Activated T-cell treated with anti-CD3 and anti-CD28 coated beads for 48 hours (primary cell): Measurements from ENCODE around the gene UPF3B.
"Not testable (repeated sequence)": the region's sequence is repeated elsewhere in the genome, so short reads cannot be mapped to it uniquely, and the experiment has no call there.

Experiments used
- DNase-seq: peaks from one replicate; pipeline ENCODE4 v3.0.0-alpha.2; 2020; ENCODE audit warnings: low read depth

The UPF3B gene

DNA sequence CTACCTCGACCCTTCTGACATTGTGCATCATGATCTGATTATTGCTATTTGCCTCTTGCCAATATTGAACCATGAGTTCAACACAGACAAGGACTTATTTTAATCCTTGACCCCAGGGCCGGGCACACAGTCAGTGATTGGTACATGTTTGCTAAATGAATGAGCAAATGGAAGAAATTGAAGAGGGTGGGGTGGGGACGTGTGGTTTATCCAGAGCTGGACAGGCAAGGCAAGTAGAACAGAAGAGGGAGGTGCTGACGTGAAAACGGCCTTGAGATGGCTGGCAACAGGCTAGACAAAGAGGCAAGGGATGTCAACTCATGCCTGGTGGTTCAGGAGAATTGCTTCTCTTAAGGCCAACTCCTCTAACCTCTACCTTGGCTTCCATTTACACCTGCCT lies 28.5 kb downstream of the UPF3B start:
- not testable (repeated sequence) for DNase-seq

DNA sequence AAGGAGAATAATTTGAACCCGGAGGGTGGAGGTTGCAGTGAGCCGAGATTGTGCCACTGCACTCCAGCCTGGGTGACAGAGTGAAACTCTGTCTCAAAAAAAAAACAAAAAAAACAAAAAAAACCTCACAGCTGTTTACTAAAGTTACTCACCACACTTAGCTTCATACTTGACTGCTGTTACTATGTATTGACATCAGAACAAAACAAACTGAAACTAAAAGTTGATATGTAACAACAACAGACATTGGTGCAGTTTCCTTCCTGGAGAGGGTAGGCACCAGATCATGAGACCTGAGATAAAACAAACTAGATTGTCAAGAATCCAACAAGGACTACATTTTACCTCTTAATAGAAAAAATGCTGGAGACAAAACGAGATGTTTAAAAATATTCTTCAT lies 31.1 kb downstream of the UPF3B start:
- DNase-seq, result not testable (repeated sequence)

DNA sequence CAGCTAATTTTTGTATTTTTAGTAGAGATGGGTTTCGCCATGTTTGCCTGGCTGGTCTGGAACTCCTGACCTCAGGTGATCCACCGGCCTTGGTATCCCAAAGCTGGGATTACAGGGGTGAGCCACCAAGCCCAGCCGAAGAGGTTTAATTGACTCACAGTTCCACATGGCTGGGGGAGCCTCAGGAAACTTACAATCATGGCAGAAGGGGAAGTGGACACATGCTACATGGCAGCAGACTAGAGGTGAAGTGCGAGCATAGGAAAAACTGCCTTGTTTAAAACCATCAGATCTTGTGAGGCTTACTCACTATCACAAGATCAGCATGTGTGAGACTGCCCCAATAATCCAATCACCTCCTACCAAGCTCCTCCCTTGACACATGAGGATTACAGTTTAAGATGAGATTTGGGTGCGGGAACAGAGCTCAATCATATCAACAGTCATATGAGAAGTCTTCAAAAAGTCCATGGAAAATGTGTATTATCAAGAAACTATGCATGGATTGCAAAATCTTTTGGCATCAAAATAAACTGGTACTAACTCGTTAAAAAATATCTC lies 35.6 kb downstream of the UPF3B start:
- no peak for DNase-seq

DNA sequence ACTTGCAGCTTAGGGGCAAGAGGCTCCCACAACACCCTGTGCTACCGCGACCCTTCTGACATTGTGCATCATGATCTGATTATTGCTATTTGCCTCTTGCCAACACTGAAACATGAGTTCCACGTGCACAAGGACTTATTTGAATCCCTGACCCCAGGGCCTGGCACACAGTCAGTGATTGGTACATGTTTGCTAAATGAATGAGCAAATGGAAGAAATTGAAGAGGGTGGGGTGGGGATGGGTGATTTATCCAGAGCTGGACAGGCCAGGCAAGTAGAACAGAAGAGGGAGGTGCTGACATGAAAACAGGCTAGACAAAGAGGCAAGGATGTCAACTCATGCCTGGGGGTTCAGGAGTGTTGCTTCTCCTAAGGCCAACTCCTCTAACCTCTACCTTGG lies 36.5 kb downstream of the UPF3B start:
- no peak for DNase-seq

DNA sequence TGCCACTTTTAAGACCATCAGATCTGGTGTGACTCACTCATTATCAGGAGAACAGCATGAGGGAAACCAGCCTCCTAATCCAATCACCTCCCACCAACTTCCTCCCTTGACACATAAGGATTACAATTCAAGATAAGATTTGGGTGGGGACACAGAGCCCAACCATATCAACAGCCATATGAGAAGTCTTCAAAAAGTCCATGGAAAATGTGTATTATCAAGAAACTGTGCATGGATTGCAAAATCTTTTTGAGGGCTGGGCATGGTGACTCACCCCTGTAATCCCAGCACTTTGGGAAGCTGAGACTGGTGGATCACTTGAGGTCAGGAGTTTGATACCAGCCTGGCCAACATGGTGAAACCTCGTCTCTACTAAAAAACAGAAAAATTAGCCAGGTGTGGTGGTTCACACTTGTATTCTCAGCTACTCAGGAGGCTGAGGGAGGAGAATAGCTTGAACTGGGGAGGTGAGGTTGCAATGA lies 43.5 kb downstream of the UPF3B start:
- no peak for DNase-seq

DNA sequence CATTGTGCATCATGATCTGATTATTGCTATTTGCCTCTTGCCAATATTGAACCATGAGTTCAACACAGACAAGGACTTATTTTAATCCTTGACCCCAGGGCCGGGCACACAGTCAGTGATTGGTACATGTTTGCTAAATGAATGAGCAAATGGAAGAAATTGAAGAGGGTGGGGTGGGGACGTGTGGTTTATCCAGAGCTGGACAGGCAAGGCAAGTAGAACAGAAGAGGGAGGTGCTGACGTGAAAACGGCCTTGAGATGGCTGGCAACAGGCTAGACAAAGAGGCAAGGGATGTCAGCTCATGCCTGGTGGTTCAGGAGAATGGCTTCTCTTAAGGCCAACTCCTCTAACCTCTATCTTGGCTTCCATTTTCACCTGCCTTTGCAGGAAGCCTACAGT lies 44.3 kb downstream of the UPF3B start:
- not testable (repeated sequence) for DNase-seq

DNA sequence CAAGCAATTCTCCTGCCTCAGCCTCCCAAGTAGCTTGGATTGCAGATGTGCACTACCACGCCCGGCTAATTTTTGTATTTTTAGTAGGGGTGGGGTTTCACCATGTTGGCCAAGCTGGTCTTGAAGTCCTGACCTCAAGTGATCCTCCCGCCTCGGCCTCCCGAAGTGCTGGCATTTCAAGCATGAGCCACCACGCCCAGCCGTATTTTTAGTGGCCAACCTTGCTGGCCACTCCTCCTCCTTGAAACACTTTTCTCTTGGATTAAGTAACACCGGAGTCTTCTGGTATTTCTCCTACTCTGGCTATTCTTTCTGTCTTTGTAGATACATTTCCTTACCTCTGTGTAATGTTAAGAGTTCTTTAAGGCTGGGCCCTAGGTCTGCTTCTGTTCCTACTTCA lies 50.2 kb downstream of the UPF3B start:
- DNase-seq, result no peak

DNA sequence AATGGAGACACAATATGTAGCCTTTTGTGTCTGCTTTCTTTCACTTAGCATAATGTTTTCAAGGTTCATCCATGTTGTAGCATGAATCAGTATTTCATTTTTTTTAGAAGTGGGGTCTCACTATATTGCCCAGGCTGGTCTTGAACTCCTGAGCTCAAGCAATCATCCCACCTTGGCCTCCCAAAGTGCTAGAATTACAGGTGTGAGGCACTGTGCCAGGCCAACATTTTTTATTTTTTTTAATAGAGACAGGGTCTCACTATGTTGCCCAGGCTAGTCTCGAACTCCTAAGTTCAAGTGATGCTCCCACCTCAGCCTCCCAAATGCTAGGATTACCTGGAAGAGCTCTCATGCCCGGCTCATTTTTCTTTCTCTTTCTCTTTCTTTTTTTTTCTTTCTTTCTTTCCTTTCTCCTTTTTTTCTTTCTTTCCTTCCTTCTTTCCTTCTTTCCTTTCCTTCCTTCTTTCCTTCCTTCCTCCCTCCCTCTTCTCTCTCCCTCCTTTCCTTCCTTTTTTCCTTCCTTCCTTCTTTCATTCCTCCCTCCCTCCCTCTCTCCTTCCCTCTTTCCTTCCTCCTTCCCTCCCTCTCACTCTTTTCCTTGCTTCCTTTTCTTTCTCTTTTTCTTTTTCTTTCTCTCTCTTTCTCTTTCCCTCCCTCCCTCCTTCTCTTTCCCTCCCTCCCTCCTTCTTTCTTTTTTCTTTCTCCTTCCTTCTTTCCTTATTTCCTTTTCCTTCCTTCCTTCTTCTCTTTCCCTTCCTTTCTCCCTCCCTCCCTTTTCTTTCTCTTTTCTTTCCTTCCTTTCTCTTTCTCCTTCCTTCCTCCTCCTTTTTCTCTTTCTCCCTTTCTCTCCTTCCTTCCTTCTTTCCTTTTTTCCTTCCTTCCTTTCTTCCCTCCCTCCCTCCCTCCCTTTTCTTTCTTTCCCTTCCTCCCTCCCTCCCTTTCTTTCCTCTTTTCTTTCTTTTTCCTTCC lies 51.2 kb downstream of the UPF3B start:
- DNase-seq, result no peak

DNA sequence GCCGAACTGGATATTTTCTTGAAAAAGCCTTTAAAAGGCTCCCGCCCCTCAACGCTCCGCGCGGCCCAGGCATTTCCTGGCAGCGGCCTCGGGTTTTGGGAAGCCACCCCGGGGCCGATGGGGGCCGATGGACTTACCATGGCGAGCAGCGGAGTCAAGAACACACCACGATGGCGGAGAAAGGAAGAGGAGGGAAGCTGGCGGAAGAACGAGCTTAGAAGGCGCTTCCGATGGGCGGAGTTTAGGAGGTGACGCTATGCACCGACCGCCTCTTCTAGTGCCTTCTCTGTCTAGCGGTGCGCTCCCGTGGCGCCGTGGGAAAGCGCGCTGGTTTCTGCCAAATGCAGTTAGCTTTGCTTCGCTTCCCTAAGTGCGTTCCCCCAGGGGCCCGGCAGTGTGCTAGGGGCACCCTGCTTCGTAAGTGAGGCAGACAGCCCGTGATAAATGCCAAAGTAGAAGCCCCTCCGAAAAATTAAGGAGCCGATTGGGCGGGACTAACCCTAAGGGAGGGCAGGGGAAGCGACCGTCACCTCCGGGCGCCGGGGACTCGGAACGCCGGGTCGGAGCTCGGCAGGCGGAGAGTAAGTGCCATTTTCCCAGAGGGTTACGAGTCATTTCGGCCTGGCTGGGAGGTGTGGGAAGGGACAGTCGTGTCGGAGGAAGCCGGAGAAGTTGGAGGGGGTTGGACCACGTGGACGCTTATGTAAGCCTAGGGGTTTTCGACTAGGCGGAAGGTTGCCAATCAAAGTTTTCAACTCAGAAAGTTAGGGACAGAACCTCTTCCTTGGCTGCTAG lies 61.1 kb downstream of the UPF3B start, which contains the start of gene RPL39:
RPL39 (minus strand) TSS at position 194 of the 795 bp plus-strand sequence; CDS start at position 140, 54 bp downstream.
- DNase-seq, result peak; percentile 65

DNA sequence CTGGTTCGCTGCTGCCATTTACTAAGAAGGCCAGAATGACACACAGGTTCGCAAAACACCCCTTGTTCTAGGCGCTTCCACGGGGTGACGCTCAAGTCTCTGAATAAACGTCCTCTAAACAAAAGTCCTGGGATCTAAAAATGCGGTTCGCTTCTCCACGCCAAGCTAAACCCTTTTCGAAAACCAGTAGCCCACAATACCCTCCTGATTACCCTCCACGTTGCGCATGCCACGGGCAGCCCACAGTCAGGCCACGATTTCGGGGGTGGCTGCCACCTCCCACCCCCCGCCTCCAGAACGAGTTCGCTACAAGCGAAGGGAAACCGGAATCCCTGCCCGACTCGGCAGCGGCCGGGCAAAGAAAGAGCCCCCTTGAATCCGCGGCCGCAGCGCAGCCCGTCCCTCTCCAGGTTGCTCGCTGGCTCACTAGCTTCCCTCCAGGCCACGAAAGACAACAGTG lies 61.8 kb downstream of the UPF3B start:
- peak; percentile 31 for DNase-seq

DNA sequence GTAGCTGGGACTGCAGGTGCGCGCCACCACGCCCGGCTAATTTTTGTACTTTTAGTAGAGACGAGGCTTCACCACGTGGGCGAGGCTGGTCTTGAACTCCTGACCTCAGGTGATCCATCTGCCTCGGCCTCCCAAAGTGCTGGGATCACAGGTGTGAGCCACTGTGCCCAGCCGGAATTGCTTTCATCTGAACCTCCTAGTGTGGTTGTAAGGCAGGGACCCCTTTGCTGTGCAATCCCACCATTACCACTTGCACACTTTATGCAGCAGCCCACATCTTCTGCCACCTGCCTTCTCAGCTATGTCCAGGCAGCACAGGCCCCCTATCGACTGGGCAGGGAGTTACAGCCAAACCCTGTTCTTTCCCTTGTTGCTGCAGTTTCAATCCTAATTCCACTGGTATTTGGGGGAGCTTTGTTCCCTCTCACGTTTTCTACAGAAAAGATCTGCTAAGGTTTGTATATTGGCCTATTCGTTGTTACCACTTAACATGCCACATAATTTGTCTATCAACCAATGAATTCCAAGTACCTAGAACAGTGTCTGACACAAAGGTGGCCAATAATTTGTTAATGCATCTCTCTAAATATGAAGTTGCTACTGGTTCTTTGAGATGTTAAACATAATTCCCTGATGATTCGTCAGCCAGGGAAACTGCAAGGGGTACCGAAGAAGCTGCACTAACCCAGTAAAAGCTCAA lies 67.9 kb downstream of the UPF3B start:
- DNase-seq, result peak; percentile 40
